ENCODE measurements around the gene BPIFB4. TPM values are rescaled to one million over a fixed set of nuclear protein-coding genes. Genes with fewer than 3 reads are reported as not detected.
"Not testable (repeated sequence)": the region's sequence is repeated elsewhere in the genome, so short reads cannot be mapped to it uniquely, and the experiment has no call there.

Gene BPIFB4
- not detected in 2 replicates for total RNA-seq

- DNase-seq (ENCODE audit: low read depth) = no peak
Measured at GRCh38 chr20:33079259-33079658, at the start of gene BPIFB4. BPIFB4 (plus strand) TSS chr20:33079643; CDS start chr20:33081527, 1,884 bp downstream.

- DNase-seq (ENCODE audit: low read depth) = no peak
Measured at GRCh38 chr20:33030076-33030475, 49.4 kb upstream of the BPIFB4 start.

- DNase-seq (ENCODE audit: low read depth) = no peak
Measured at GRCh38 chr20:33030569-33030968, 48.9 kb upstream of the BPIFB4 start.

- DNase-seq (ENCODE audit: low read depth) = no peak
Measured at GRCh38 chr20:33031531-33031930, 47.9 kb upstream of the BPIFB4 start, which contains the start of gene BPIFB6. BPIFB6 (plus strand) TSS chr20:33031648; CDS start chr20:33031648, 0 bp downstream.

GRCh38 chr20:33032555-33032954, 46.9 kb upstream of the BPIFB4 start:
- no peak for DNase-seq (ENCODE audit: low read depth)

- no peak for DNase-seq (ENCODE audit: low read depth)
Measured at GRCh38 chr20:33033381-33033780, 46.1 kb upstream of the BPIFB4 start.

- DNase-seq (ENCODE audit: low read depth) = no peak
Measured at GRCh38 chr20:33034115-33034514, 45.3 kb upstream of the BPIFB4 start.

- DNase-seq (ENCODE audit: low read depth) = no peak
Measured at GRCh38 chr20:33034901-33035492, 44.4 kb upstream of the BPIFB4 start.

GRCh38 chr20:33037456-33037855, 42.0 kb upstream of the BPIFB4 start:
- no peak for DNase-seq (ENCODE audit: low read depth)

- no peak for DNase-seq (ENCODE audit: low read depth)
Measured at GRCh38 chr20:33038243-33038642, 41.2 kb upstream of the BPIFB4 start.

GRCh38 chr20:33042430-33042829, 37.0 kb upstream of the BPIFB4 start:
- DNase-seq (ENCODE audit: low read depth) = no peak

- no peak for DNase-seq (ENCODE audit: low read depth)
Measured at GRCh38 chr20:33042983-33043730, 36.3 kb upstream of the BPIFB4 start.

GRCh38 chr20:33043731-33044181, 35.7 kb upstream of the BPIFB4 start:
- no peak for DNase-seq (ENCODE audit: low read depth)

- not testable (repeated sequence) for DNase-seq (ENCODE audit: low read depth)
Measured at GRCh38 chr20:33045129-33045721, 34.2 kb upstream of the BPIFB4 start.

GRCh38 chr20:33046412-33046811, 33.0 kb upstream of the BPIFB4 start:
- DNase-seq (ENCODE audit: low read depth) = no peak

- no peak for DNase-seq (ENCODE audit: low read depth)
Measured at GRCh38 chr20:33051333-33051732, 28.1 kb upstream of the BPIFB4 start.

- DNase-seq (ENCODE audit: low read depth) = no peak
Measured at GRCh38 chr20:33053291-33054106, 25.9 kb upstream of the BPIFB4 start, which contains the start of gene BPIFB3. BPIFB3 (plus strand) TSS chr20:33053903; CDS start chr20:33055436, 1,533 bp downstream.

- no peak for DNase-seq (ENCODE audit: low read depth)
Measured at GRCh38 chr20:33054381-33054780, 25.1 kb upstream of the BPIFB4 start.

GRCh38 chr20:33054791-33055190, 24.7 kb upstream of the BPIFB4 start:
- DNase-seq (ENCODE audit: low read depth) = no peak

- DNase-seq (ENCODE audit: low read depth) = no peak
Measured at GRCh38 chr20:33059136-33059535, 20.3 kb upstream of the BPIFB4 start.

GRCh38 chr20:33059741-33060390, 19.6 kb upstream of the BPIFB4 start:
- no peak for DNase-seq (ENCODE audit: low read depth)

Data from renal cortical epithelial cell (primary cell).